ENCODE data around the gene ARHGAP10.

Gene ARHGAP10

DNA sequence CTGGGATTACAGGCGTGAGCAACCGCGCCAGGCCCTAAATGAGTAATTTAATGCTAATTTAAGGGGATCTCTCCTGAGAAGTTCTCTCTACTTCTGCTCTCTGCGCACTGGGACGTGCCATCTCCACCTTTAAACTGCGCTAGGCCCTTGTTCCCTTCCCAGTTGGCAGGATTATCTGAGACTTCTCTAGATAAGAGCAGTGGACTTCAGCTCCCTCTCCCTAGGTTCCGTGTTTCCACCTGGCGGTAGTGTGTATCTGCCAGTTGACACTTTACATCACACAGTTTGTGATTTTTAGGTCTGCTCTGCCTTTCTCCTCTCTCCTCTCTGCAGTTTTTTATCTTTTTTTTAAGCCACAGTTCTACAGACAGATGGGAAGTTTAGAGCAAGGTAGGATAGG is 40.2 kb downstream of the ARHGAP10 start:
- H3K4me3 ChIP-seq (replicated peaks; ENCODE audit: low read depth, low read length): no peak overlapping the region
- no peaks in the 10 kb centered on the region for H3K36me3 ChIP-seq (ENCODE audit: control insufficient read depth, insufficient read depth, low read length)
- TF ChIP-seq, protein P1, sequence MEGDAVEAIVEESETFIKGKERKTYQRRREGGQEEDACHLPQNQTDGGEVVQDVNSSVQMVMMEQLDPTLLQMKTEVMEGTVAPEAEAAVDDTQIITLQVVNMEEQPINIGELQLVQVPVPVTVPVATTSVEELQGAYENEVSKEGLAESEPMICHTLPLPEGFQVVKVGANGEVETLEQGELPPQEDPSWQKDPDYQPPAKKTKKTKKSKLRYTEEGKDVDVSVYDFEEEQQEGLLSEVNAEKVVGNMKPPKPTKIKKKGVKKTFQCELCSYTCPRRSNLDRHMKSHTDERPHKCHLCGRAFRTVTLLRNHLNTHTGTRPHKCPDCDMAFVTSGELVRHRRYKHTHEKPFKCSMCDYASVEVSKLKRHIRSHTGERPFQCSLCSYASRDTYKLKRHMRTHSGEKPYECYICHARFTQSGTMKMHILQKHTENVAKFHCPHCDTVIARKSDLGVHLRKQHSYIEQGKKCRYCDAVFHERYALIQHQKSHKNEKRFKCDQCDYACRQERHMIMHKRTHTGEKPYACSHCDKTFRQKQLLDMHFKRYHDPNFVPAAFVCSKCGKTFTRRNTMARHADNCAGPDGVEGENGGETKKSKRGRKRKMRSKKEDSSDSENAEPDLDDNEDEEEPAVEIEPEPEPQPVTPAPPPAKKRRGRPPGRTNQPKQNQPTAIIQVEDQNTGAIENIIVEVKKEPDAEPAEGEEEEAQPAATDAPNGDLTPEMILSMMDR (IDR thresholded peaks at IDR 0.05; ENCODE audit: insufficient read depth, low read length, poor library complexity, severe bottlenecking): no peak
- no peak for DNase-seq (ENCODE audit: extremely low read depth, insufficient read length)
- H3K27me3 ChIP-seq (replicated peaks; ENCODE audit: control insufficient read depth, insufficient read depth, low read length): no peaks in the 10 kb centered on the region

DNA sequence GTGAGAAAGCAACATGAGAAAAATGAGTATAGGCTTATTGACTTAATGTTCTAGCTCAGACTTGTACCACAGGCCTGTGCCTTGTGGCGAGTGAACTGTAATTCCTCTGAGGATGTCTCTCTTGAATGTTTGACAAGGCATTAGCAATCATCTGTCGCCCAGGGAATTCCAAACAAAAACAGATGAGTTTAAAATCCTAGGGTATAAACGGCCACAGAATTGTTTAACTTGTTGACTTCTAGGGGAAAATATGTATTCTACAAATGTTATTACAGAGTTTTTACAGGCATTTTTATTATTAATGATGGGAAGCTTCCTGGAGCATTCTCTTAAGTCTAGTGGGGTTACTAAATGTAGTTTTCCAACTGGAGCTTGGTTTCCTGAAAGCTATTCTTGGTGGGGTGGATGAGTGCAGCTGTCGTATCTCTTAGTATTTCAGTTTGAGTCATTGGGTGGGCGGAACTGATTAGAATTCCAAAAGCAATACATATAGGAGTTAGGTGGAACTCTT is 40.6 kb downstream of the ARHGAP10 start:
- H3K4me3 ChIP-seq (replicated peaks; ENCODE audit: low read depth, low read length): no peak overlapping the region
- DNase-seq (ENCODE audit: extremely low read depth, insufficient read length): no peak

DNA sequence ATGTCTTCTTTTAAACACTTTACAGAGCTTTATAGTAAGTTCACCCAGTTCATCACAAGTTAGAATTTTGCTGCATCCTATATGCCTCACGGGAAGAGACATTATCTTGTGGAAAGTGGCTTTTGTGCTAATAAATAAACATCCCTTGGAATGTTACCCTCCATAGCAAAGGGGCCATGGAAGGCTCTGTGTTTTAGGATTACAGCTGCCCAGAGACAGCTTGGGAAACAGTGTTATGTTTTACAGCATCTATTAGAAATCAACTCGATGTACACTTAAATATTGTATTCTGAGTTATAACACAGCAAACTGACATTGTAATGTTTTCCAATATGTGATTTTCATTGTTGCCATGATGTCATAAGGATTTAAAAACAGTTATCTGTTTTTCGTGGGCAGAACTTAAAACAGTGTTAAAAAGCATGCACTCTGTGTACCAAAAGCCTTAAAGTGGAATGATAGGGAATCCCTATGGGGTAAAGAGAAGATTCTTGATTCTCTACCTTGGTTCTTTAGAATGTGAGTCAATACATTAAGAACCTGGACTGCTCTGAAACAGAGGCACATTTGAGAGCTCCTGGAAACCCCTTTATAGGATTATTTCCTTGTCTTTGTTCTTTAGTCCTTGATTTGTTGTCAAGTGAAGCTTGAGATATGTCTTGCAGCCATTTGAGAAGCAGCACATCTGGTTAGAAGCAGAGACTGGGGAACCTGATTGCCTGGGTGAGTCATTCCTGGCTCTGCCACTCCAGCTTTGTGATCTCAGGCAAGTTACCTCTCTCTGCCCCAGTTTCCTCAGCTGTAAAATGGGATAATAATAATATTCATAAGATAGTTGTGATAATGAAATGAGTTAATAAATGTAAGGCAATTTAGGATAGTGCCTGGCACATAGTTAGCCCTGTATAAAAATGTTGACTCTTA is 41.6 kb downstream of the ARHGAP10 start:
- Histone ChIP-seq H3K4me3 (replicated peaks; ENCODE audit: low read depth, low read length) (no peak overlapping the region), H3K27me3 (replicated peaks; ENCODE audit: control insufficient read depth, insufficient read depth, low read length) (no peaks in the 10 kb centered on the region), H3K36me3 (ENCODE audit: control insufficient read depth, insufficient read depth, low read length) (no peaks in the 10 kb centered on the region)
- no peak for DNase-seq (ENCODE audit: extremely low read depth, insufficient read length)
- TF ChIP-seq, protein P1 (IDR thresholded peaks at IDR 0.05; ENCODE audit: insufficient read depth, low read length, poor library complexity, severe bottlenecking): no peak

More for the DNA sequence above, 40.6 kb downstream of the ARHGAP10 start:
- TF ChIP-seq, protein P1 (IDR thresholded peaks at IDR 0.05; ENCODE audit: insufficient read depth, low read length, poor library complexity, severe bottlenecking): no peak
- Histone ChIP-seq H3K36me3 (ENCODE audit: control insufficient read depth, insufficient read depth, low read length) (no peaks in the 10 kb centered on the region), H3K27me3 (replicated peaks; ENCODE audit: control insufficient read depth, insufficient read depth, low read length) (no peaks in the 10 kb centered on the region)

DNA sequence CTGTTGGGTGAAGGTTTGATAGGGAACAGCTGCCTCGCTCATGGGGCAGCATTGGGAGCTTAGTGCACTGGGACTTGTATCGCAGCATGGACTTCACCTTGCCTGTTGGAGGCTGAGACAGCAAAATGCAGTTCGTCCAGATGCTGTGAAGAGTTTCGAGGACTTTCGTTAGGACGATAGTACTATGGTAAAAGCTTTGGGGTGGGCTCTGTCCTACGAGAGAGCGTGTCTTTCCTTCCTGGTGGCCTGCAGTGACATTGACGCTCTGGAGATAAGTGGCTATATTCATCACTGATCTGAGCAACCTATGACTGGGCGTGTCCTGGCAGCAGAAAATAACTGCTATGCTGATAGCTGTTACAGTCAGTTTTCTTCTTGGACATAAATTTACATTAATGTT is 44.8 kb downstream of the ARHGAP10 start:
- TF ChIP-seq, protein P1 (IDR thresholded peaks at IDR 0.05; ENCODE audit: insufficient read depth, low read length, poor library complexity, severe bottlenecking): no peak
- Histone ChIP-seq H3K36me3 (ENCODE audit: control insufficient read depth, insufficient read depth, low read length) (no peaks in the 10 kb centered on the region), H3K4me3 (replicated peaks; ENCODE audit: low read depth, low read length) (no peak overlapping the region), H3K27me3 (replicated peaks; ENCODE audit: control insufficient read depth, insufficient read depth, low read length) (no peaks in the 10 kb centered on the region)
- no peak for DNase-seq (ENCODE audit: extremely low read depth, insufficient read length)

DNA sequence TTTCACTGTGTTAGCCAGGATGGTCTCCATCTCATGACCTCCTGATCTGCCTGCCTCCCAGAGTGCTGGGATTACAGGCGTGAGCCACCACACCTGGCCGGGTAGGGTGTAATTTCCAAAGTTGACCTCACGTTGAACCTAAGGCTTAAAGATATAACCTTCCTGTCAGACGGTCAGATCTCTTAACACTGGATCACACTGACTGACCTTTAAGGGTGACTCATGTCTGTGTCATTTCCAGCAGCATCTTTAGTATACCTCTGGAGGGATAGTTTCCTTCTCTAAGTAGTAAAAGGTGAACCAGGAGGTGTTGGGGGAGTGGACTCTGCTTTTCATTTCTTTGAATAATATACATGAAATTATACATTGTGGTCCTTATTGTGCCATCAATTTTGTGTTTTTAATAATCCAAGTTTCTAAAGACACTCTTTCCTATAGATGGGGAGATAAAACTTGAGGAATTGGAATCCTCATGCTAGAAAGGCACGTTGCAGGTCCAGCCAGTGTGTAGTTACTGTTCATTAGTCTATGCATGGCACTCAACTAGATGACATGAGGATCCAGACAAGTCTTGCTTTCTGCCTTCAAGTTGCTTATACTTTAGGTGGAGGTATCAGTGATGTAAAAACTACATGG is 45.7 kb downstream of the ARHGAP10 start:
- no peak for DNase-seq (ENCODE audit: extremely low read depth, insufficient read length)
- Histone ChIP-seq H3K36me3 (ENCODE audit: control insufficient read depth, insufficient read depth, low read length) (no peaks in the 10 kb centered on the region), H3K27me3 (replicated peaks; ENCODE audit: control insufficient read depth, insufficient read depth, low read length) (no peaks in the 10 kb centered on the region), H3K4me3 (replicated peaks; ENCODE audit: low read depth, low read length) (no peak overlapping the region)
- TF ChIP-seq, protein P1 (IDR thresholded peaks at IDR 0.05; ENCODE audit: insufficient read depth, low read length, poor library complexity, severe bottlenecking): no peak
